Liver (tissue), 9 donors: ENCODE measurements around the gene GATA3. TPM values are rescaled to one million over a fixed set of nuclear protein-coding genes. Genes with fewer than 3 reads are reported as not detected.

Experiments used
- DNase-seq: peaks from one replicate; pipeline ENCODE4 v3.0.0-alpha.2; 2017; ENCODE audit warnings: low spot score
- H3K27ac ChIP-seq, 2 donors: one replicate each; pipeline ENCODE4 v1.7.0; 2013; ENCODE audit warnings: inconsistent platforms in 2 of 2, low read length in 2 of 2, control low read depth in 1 of 2, low read depth in 1 of 2, mild to moderate bottlenecking in 1 of 2
- H3K27me3 ChIP-seq, 4 donors: one replicate each; pipeline versions ENCODE4 v1.6.1 to v1.7.0; 2013; ENCODE audit warnings: low read length in 3 of 4, inconsistent platforms in 1 of 4, mild to moderate bottlenecking in 1 of 4, moderate library complexity in 1 of 4; ENCODE audit not compliant: control insufficient read depth in 4 of 4, insufficient read depth in 4 of 4
- H3K36me3 ChIP-seq, 4 donors: one replicate each; pipeline versions ENCODE4 v1.6.1 to v1.7.0; 2013; ENCODE audit warnings: low read length in 3 of 4, mild to moderate bottlenecking in 3 of 4, low read depth in 1 of 4, moderate library complexity in 1 of 4; ENCODE audit not compliant: control insufficient read depth in 4 of 4, insufficient read depth in 3 of 4
- H3K4me1 ChIP-seq, 4 donors: one replicate each; pipeline versions ENCODE4 v1.6.1 to v1.7.0; 2013; ENCODE audit warnings: low read length in 3 of 4, mild to moderate bottlenecking in 3 of 4, moderate library complexity in 1 of 4; ENCODE audit not compliant: control insufficient read depth in 4 of 4, insufficient read depth in 4 of 4
- H3K4me3 ChIP-seq, 3 donors: one replicate each; pipeline versions ENCODE4 v1.6.1 to v1.7.0; 2013; ENCODE audit warnings: low read length in 3 of 3, control low read depth in 1 of 3, low read depth in 1 of 3, mild to moderate bottlenecking in 1 of 3
- H3K9ac ChIP-seq, 2 donors: one replicate each; pipeline ENCODE4 v1.7.0; 2013; ENCODE audit warnings: low read length in 2 of 2, mild to moderate bottlenecking in 2 of 2, moderate library complexity in 2 of 2, control low read depth in 1 of 2, low read depth in 1 of 2
- H3K9me3 ChIP-seq, 4 donors: one replicate each; pipeline versions ENCODE4 v1.6.1 to v1.7.0; 2013; ENCODE audit warnings: low read length in 3 of 4; ENCODE audit not compliant: control insufficient read depth in 4 of 4
- ATF3 ChIP-seq: IDR thresholded peaks from 2 replicates; pipeline ENCODE4 v1.6.1; 2016; ENCODE audit warnings: antibody characterized with exemption
- FOXA2 ChIP-seq: IDR thresholded peaks from 2 replicates; pipeline ENCODE4 v1.6.1; 2016; ENCODE audit warnings: antibody characterized with exemption
- GABPA ChIP-seq, 2 donors: IDR thresholded peaks in 1 of 2; conservative IDR thresholded peaks in 1 of 2; 2 replicates each; pipeline ENCODE4 v1.6.1; 2016; ENCODE audit warnings: antibody characterized with exemption in 2 of 2, mild to moderate bottlenecking in 1 of 2, moderate library complexity in 1 of 2
- HNF4A ChIP-seq, 2 donors: conservative IDR thresholded peaks; 2 replicates each; pipeline ENCODE4 v1.6.1; 2016; ENCODE audit warnings: antibody characterized with exemption in 2 of 2, mild to moderate bottlenecking in 2 of 2
- HNF4G ChIP-seq: IDR thresholded peaks from 2 replicates; pipeline ENCODE4 v1.6.1; 2016; ENCODE audit warnings: antibody characterized with exemption
- JUND ChIP-seq, 2 donors: IDR thresholded peaks; 2 replicates each; pipeline ENCODE4 v1.6.1; 2016; ENCODE audit warnings: antibody characterized with exemption in 2 of 2
- MAX ChIP-seq: IDR thresholded peaks from 2 replicates; pipeline ENCODE4 v1.6.1; 2016; ENCODE audit warnings: antibody characterized with exemption
- NR2F2 ChIP-seq: IDR thresholded peaks from 2 replicates; pipeline ENCODE4 v1.6.1; 2016; ENCODE audit warnings: antibody characterized with exemption
- RAD21 ChIP-seq, 2 donors: IDR thresholded peaks; 2 replicates each; pipeline ENCODE4 v1.6.1; 2016; ENCODE audit warnings: antibody characterized with exemption in 2 of 2, mild to moderate bottlenecking in 2 of 2
- REST ChIP-seq: IDR thresholded peaks from 2 replicates; pipeline ENCODE4 v1.6.1; 2016; ENCODE audit warnings: antibody characterized with exemption, mild to moderate bottlenecking
- RXRA ChIP-seq, 2 donors: IDR thresholded peaks; 2 replicates each; pipeline ENCODE4 v1.6.1; 2017 to 2018; ENCODE audit warnings: antibody characterized with exemption in 2 of 2, mild to moderate bottlenecking in 1 of 2
- SP1 ChIP-seq: IDR thresholded peaks from 2 replicates; pipeline ENCODE4 v1.6.1; 2018; ENCODE audit warnings: antibody characterized with exemption, mild to moderate bottlenecking
- YY1 ChIP-seq: IDR thresholded peaks from 2 replicates; pipeline ENCODE4 v1.6.1; 2016; ENCODE audit warnings: antibody characterized with exemption, mild to moderate bottlenecking
- ZBTB33 ChIP-seq: IDR thresholded peaks from 2 replicates; pipeline ENCODE4 v1.6.1; 2016; ENCODE audit warnings: antibody characterized with exemption
- WGBS: extraction: QIAGEN DNeasy Blood & Tissue Kit; methylation state at CpG from one replicate; pipeline ENCODE4 v1.1.7; 2013; 5-methylcytosine and 5-hydroxymethylcytosine counted together
- polyA plus RNA-seq, 2 donors: library from polyadenylated mRNA; stranded (reverse) in 1 of 2; unstranded in 1 of 2; fragments of 200-250 nt in 1 of 2; fragments of >200 nt in 1 of 2; fragmentation: Nextera tagmentation in 1 of 2; extraction: Ambion mirVana in 1 of 2; gene quantifications; one replicate each; pipeline versions ENCODE4 v1.2.1 to v1.2.3, GENCODE V29; 2013 to 2015
- total RNA-seq, 2 donors: library from RNA; depleted of rRNA; stranded (reverse); fragments of >200 nt; gene quantifications; one replicate each; pipeline ENCODE4 v1.2.3, GENCODE V29; 2014
- donor health status: healthy.
- donor health status: healthy.
- donor health status: healthy.
- donor health status: healthy.
- donor health status: healthy.

Gene GATA3
- total and polyA plus RNA-seq, 4 donors: 0.08 to 0.51 (median 0.21) TPM

- 8% methylated on average over 29 of the region's 29 CpGs for WGBS
- Histone ChIP-seq H3K27me3 (peaks cover 11 to 29% (median 16%) of the 10 kb centered on the region in 4 donors), H3K9ac (no peak overlapping the region), H3K36me3 (no peaks in the 10 kb centered on the region), H3K27ac (no peak overlapping the region), H3K4me3 (no peak overlapping the region), H3K4me1 (peaks cover 16 to 61% (median 26%) of the 10 kb centered on the region in 4 donors), H3K9me3 (no peaks in the 10 kb centered on the region)
- TF ChIP-seq RXRA (IDR thresholded peaks at IDR 0.05) (no peak), NR2F2 (no peak), ATF3 (no peak)
- no peak for DNase-seq
Measured at GRCh38 chr10:8048281-8049008, 6.0 kb upstream of the GATA3 start.

GRCh38 chr10:8049045-8049864 lies 5.2 kb upstream of the GATA3 start:
- Histone ChIP-seq H3K27ac (no peak overlapping the region), H3K9me3 (no peaks in the 10 kb centered on the region), H3K4me1 (peaks cover 21 to 62% (median 30%) of the 10 kb centered on the region in 4 donors), H3K9ac (no peak overlapping the region), H3K27me3 (peaks cover 6 to 27% (median 16%) of the 10 kb centered on the region in 4 donors), H3K4me3 (peak overlapping the region in 2 of 3 donors; percentile 23 to 53), H3K36me3 (no peaks in the 10 kb centered on the region)
- DNase-seq: no peak
- 4% methylated on average over 51 of the region's 51 CpGs for WGBS
- TF ChIP-seq JUND (IDR thresholded peaks at IDR 0.05): no peak
- no peak for TF ChIP-seq MAX
- no peak for TF ChIP-seq REST
- no peak for TF ChIP-seq HNF4G

- no peaks in the 10 kb centered on the region for H3K36me3 ChIP-seq
- H3K4me1 ChIP-seq: peaks cover 24 to 60% (median 33%) of the 10 kb centered on the region in 4 donors
- no peaks in the 10 kb centered on the region for H3K9me3 ChIP-seq
- DNase-seq: no peak
- peaks cover 6 to 22% (median 16%) of the 10 kb centered on the region in 4 donors for H3K27me3 ChIP-seq
- H3K27ac ChIP-seq: no peak overlapping the region
- peak overlapping the region; percentile 23 to 58 (median 53) for H3K4me3 ChIP-seq
- WGBS: 2% methylated on average over 68 of the region's 68 CpGs
- no peak overlapping the region for H3K9ac ChIP-seq
- TF ChIP-seq RXRA (IDR thresholded peaks at IDR 0.05) (no peak), REST (no peak), HNF4G (no peak), RAD21 (IDR thresholded peaks at IDR 0.05) (no peak), NR2F2 (no peak), ZBTB33 (no peak), HNF4A (conservative IDR thresholded peaks at IDR 0.05) (no peak), FOXA2 (no peak), JUND (IDR thresholded peaks at IDR 0.05) (no peak), SP1 (no peak), YY1 (no peak), GABPA (IDR thresholded peaks at IDR 0.05 in 1 of 2, conservative IDR thresholded peaks at IDR 0.05 in 1 of 2) (no peak)
Measured at GRCh38 chr10:8049865-8050555, 4.5 kb upstream of the GATA3 start.
